HCT116 (cell line): ENCODE data around the gene IPO11.

Source experiments
- ATF3 ChIP-seq: IDR thresholded peaks from 2 replicates; pipeline ENCODE4 v1.6.1; 2012
- CTCF ChIP-seq, 3 experiments: fragments of 200-600 bp in 1 of 3; sonication (generic) in 1 of 3; IDR thresholded peaks in 2 of 3; conservative IDR thresholded peaks in 1 of 3; 2 replicates each; pipeline ENCODE4 v1.5.1; 2012 to 2017; ENCODE audit warnings: low read depth in 2 of 3, low read length in 2 of 3, antibody characterized with exemption in 1 of 3, borderline replicate concordance in 1 of 3, control low read depth in 1 of 3, mild to moderate bottlenecking in 1 of 3, mixed read lengths in 1 of 3, mixed run types in 1 of 3, moderate library complexity in 1 of 3; ENCODE audit not compliant: insufficient read depth in 1 of 3
- EZH2 ChIP-seq: fragments of 200-600 bp; sonication (generic); IDR thresholded peaks from 2 replicates; pipeline ENCODE4 v1.6.1; 2017; ENCODE audit warnings: antibody characterized with exemption, mixed run types
- FOSL1 ChIP-seq: IDR thresholded peaks from 2 replicates; pipeline ENCODE4 v1.6.1; 2012; ENCODE audit warnings: low read depth
- JUND ChIP-seq: IDR thresholded peaks from 2 replicates; pipeline ENCODE4 v1.6.1; 2012
- POLR2A ChIP-seq: IDR thresholded peaks from 2 replicates; pipeline ENCODE4 v1.7.0; 2011; ENCODE audit warnings: borderline replicate concordance; ENCODE audit not compliant: insufficient read depth, insufficient read length; ENCODE audit errors: extremely low read depth
- SP1 ChIP-seq: IDR thresholded peaks from 2 replicates; pipeline ENCODE4 v1.6.1; 2012; ENCODE audit warnings: low read depth

GRCh38 chr5:62533597-62533996 is 121.0 kb downstream of the IPO11 start:
- TF ChIP-seq CTCF (IDR thresholded peaks at IDR 0.05 in 2 of 3, conservative IDR thresholded peaks at IDR 0.05 in 1 of 3; ENCODE audit: borderline replicate concordance in 1 of 3, insufficient read depth in 1 of 3, low read depth in 2 of 3, low read length in 2 of 3) (no peak), FOSL1 (no peak), SP1 (no peak), EZH2 (no peak), JUND (no peak), POLR2A (no peak), ATF3 (no peak)
